IMR-90 (cell line): ENCODE data around the gene HHIPL1. TPM values are rescaled to one million over a fixed set of nuclear protein-coding genes. Genes with fewer than 3 reads are reported as not detected.

Source experiments
- ATAC-seq: fragments of 200-7000 bp; cut with Tn5 transposase; 2 replicates; pipeline ENCODE4 v1.9.1; 2020; ENCODE audit warnings: low read depth, mild to moderate bottlenecking, moderate library complexity
- BruUV-seq: library from RNA; stranded (reverse); fragments of 400-500 nt; replicated peaks from 2 replicates; lab custom pipeline; 2021; lab: Mats Ljungman, UMichigan
- CTCF ChIA-PET: fragments of 300-600 bp; formaldehyde crosslinking; extraction: SDS; loops from one replicate; lab custom pipeline; 2021; ENCODE audit warnings: antibody characterized with exemption; lab: Yijun Ruan, JAX
- POLR2A ChIA-PET: fragments of 300-600 bp; sonication (Branson Sonifier 250); formaldehyde crosslinking; loops from one replicate; lab custom pipeline; 2022; ENCODE audit warnings: antibody characterized with exemption; ENCODE audit not compliant: unreplicated experiment; lab: Charles Lee
- DNase-seq: peaks from one replicate; pipeline ENCODE4 v3.0.0; 2013
- H2AFZ ChIP-seq: replicated peaks from 2 replicates; pipeline ENCODE3; 2013; ENCODE audit warnings: low read length, mild to moderate bottlenecking; ENCODE audit not compliant: poor library complexity
- H2AK5ac ChIP-seq: 2 replicates; pipeline ENCODE4 v1.6.1; 2013; ENCODE audit warnings: low read depth, low read length, inconsistent platforms
- H2AK9ac ChIP-seq: replicated peaks from 2 replicates; pipeline ENCODE3; 2013; ENCODE audit warnings: mild to moderate bottlenecking, low read depth, low read length, moderate library complexity; ENCODE audit not compliant: poor library complexity
- H2BK120ac ChIP-seq: 2 replicates; pipeline ENCODE4 v1.6.1; 2013; ENCODE audit warnings: low read depth, low read length, inconsistent platforms
- H2BK15ac ChIP-seq: 3 replicates; pipeline ENCODE4 v1.6.1; 2013; ENCODE audit warnings: low read depth, low read length, inconsistent platforms
- H2BK20ac ChIP-seq: 2 replicates; pipeline ENCODE4 v1.6.1; 2013; ENCODE audit warnings: low read depth, mild to moderate bottlenecking, inconsistent platforms, low read length, moderate library complexity
- H2BK5ac ChIP-seq: 2 replicates; pipeline ENCODE4 v1.6.1; 2013; ENCODE audit warnings: mild to moderate bottlenecking, low read depth, low read length, inconsistent platforms; ENCODE audit not compliant: poor library complexity, severe bottlenecking
- H3K14ac ChIP-seq: replicated peaks from 2 replicates; pipeline ENCODE4 v1.6.1; 2013; ENCODE audit warnings: low read depth, low read length, inconsistent platforms
- H3K18ac ChIP-seq: 2 replicates; pipeline ENCODE4 v1.6.1; 2013; ENCODE audit warnings: low read depth, low read length, control low read depth
- H3K23ac ChIP-seq: 2 replicates; pipeline ENCODE4 v1.6.1; 2013; ENCODE audit warnings: low read depth, low read length, inconsistent platforms
- H3K27ac ChIP-seq: 2 replicates; pipeline ENCODE4 v1.5.1; 2013; ENCODE audit warnings: mild to moderate bottlenecking, control low read depth, low read length; ENCODE audit not compliant: insufficient read depth
- H3K27me3 ChIP-seq: 2 replicates; pipeline ENCODE4 v1.6.1; 2013; ENCODE audit warnings: low read length; ENCODE audit not compliant: control insufficient read depth, insufficient read depth
- H3K36me3 ChIP-seq: 2 replicates; pipeline ENCODE4 v1.6.1; 2013; ENCODE audit warnings: low read length, mixed read lengths; ENCODE audit not compliant: control insufficient read depth, insufficient read depth
- H3K4ac ChIP-seq: 2 replicates; pipeline ENCODE4 v1.6.1; 2013; ENCODE audit warnings: low read depth, low read length, inconsistent platforms
- H3K4me1 ChIP-seq: 2 replicates; pipeline ENCODE4 v1.6.1; 2013; ENCODE audit warnings: low read length, mixed read lengths; ENCODE audit not compliant: control insufficient read depth, insufficient read depth
- H3K4me2 ChIP-seq: 2 replicates; pipeline ENCODE4 v1.6.1; 2013; ENCODE audit warnings: low read depth, mild to moderate bottlenecking, control low read depth, low read length, moderate library complexity
- H3K4me3 ChIP-seq: 2 replicates; pipeline ENCODE4 v1.5.1; 2013; ENCODE audit warnings: low read depth, mild to moderate bottlenecking, control low read depth, low read length, moderate library complexity; ENCODE audit not compliant: insufficient read depth
- H3K56ac ChIP-seq: 2 replicates; pipeline ENCODE4 v1.6.1; 2013; ENCODE audit warnings: low read length, inconsistent platforms; ENCODE audit not compliant: insufficient read depth; ENCODE audit errors: extremely low read depth
- H3K79me1 ChIP-seq, 2 experiments: 2 replicates each; pipeline ENCODE4 v1.6.1; 2013; ENCODE audit warnings: low read length in 2 of 2, inconsistent platforms in 1 of 2, low read depth in 1 of 2
- H3K9ac ChIP-seq: 2 replicates; pipeline ENCODE4 v1.6.1; 2013; ENCODE audit warnings: low read depth, low read length, control low read depth
- H3K9me1 ChIP-seq: 2 replicates; pipeline ENCODE4 v1.6.1; 2013; ENCODE audit warnings: low read length, inconsistent platforms; ENCODE audit not compliant: insufficient read depth
- H3K9me3 ChIP-seq: 2 replicates; pipeline ENCODE4 v1.6.1; 2013; ENCODE audit warnings: low read length; ENCODE audit not compliant: control insufficient read depth, insufficient read depth
- H4K20me1 ChIP-seq: 2 replicates; pipeline ENCODE4 v1.6.1; 2013; ENCODE audit warnings: low read length, inconsistent platforms; ENCODE audit not compliant: insufficient read depth
- H4K5ac ChIP-seq: 2 replicates; pipeline ENCODE4 v1.6.1; 2013; ENCODE audit warnings: mild to moderate bottlenecking, low read depth, low read length, control low read depth
- H4K8ac ChIP-seq, 2 experiments: 2 replicates each; pipeline ENCODE4 v1.6.1; 2013; ENCODE audit warnings: low read depth in 2 of 2, low read length in 2 of 2, control low read depth in 1 of 2, inconsistent platforms in 1 of 2
- H4K91ac ChIP-seq: 2 replicates; pipeline ENCODE4 v1.6.1; 2013; ENCODE audit warnings: low read depth, low read length, inconsistent platforms; ENCODE audit not compliant: insufficient read depth
- CHD1 ChIP-seq: IDR thresholded peaks from 2 replicates; pipeline ENCODE4 v1.6.1; 2012; ENCODE audit warnings: low read depth, low read length, improper control_type of control experiment
- MAFK ChIP-seq: IDR thresholded peaks from 2 replicates; pipeline ENCODE4 v1.6.1; 2012; ENCODE audit warnings: low read depth, low read length, improper control_type of control experiment
- MXI1 ChIP-seq: IDR thresholded peaks from 2 replicates; pipeline ENCODE4 v1.6.1; 2012; ENCODE audit warnings: low read depth, mild to moderate bottlenecking, low read length, moderate library complexity, borderline replicate concordance
- NFE2L2 ChIP-seq: fragments of 150-350 bp; IDR thresholded peaks from 2 replicates; pipeline ENCODE4 v1.6.1; 2016; ENCODE audit warnings: low read depth, mild to moderate bottlenecking, low read length
- RAD21 ChIP-seq: IDR thresholded peaks from 2 replicates; pipeline ENCODE4 v1.6.1; 2012; ENCODE audit warnings: low read length, improper control_type of control experiment
- WGBS, 2 experiments: methylation state at CpG; one replicate each; pipeline versions ENCODE4 v1.1.5 to v1.1.7; 2013; ENCODE audit warnings: missing lambda C conversion rate in 2 of 2; ENCODE audit not compliant: insufficient read length in 1 of 2; ENCODE audit errors: extremely low coverage in 2 of 2; 5-methylcytosine and 5-hydroxymethylcytosine counted together
- dilution Hi-C: fragments of 300-500 bp; cut with HindIII; formaldehyde crosslinking; loops from one replicate; pipeline ENCODE4 v1.14.3; 2018; ENCODE audit warnings: low sequenced_read_pairs; ENCODE audit not compliant: unreplicated experiment
- in situ Hi-C: fragments of 300-500 bp; cut with MboI; formaldehyde crosslinking; loops from 3 replicates; pipeline ENCODE4 v1.14.3; 2019; ENCODE audit warnings: low sequenced_read_pairs, inconsistent platforms, mixed read lengths
- intact Hi-C: fragments of 100-400 bp; cut with micrococcal nuclease; formaldehyde crosslinking; loops from 2 replicates; pipeline ENCODE4 v1.10.0; 2022
- polyA plus RNA-seq, 3 experiments: library from polyadenylated mRNA; depleted of rRNA; stranded (reverse); fragments of >200 nt; gene quantifications; 2 replicates each; pipeline ENCODE4 v1.2.3, GENCODE V29; 2012; ENCODE audit warnings: low replicate concordance in 1 of 3
- total RNA-seq: library from RNA; depleted of rRNA; stranded (reverse); fragments of >200 nt; gene quantifications from 2 replicates; pipeline ENCODE4 v1.2.3, GENCODE V29; 2012

HHIPL1 gene
- total and polyA plus RNA-seq, 2 of the 4 experiments (the other 2 are of a cell fraction), result 0.65 to 0.72 TPM

DNA sequence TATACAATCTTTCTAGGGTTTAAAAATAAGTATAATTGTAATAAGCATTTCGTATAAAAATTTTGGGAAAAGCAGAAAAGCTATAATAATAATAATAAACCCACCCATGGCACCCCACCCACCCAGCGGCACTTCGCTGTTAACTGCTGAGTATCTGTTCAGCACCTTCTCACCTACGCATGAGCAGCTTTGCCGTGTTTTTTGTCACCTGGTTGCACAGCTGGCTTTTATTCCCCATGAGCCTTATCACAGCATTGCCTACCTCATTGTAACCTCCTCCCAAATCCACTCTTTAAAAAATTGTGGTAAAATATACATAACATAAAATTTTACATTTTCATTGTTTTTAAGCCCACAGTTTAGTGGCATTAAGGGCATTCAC is 73.9 kb downstream of the HHIPL1 start:
- DNase-seq (no peak), ATAC-seq (no peak)
- Histone ChIP-seq H3K4ac (no peak overlapping the region), H3K36me3 (no peaks in the 10 kb centered on the region), H3K23ac (no peak overlapping the region), H2AFZ (no peak overlapping the region), H4K5ac (no peak overlapping the region), H4K8ac (no peak overlapping the region), H3K4me1 (no peaks in the 10 kb centered on the region; the same call in 1 of the 2 replicates), H3K27me3 (peaks cover 28% of the 10 kb centered on the region), H3K9me3 (no peaks in the 10 kb centered on the region), H3K79me1 (no peaks in the 10 kb centered on the region), H3K56ac (no peak overlapping the region), H3K18ac (no peak overlapping the region), H2AK9ac (no peak overlapping the region), H2BK15ac (no peak overlapping the region), H4K91ac (no peak overlapping the region), H3K14ac (no peak overlapping the region), H3K9ac (no peak overlapping the region), H3K4me2 (no peak overlapping the region), H2BK20ac (no peak overlapping the region), H3K9me1 (no peaks in the 10 kb centered on the region), H2BK120ac (no peak overlapping the region), H2BK5ac (no peak overlapping the region), H3K4me3 (no peak overlapping the region), H4K20me1 (no peaks in the 10 kb centered on the region), H3K27ac (no peak overlapping the region), H2AK5ac (no peak overlapping the region)
- WGBS, 2 experiments, result no CpG with 5 or more reads among the region's 5 CpGs
- ChIA-PET POLR2A (no interaction called here), CTCF (no interaction called here)
- in situ Hi-C loops, result no loop called here
- TF ChIP-seq MXI1, result no peak
- TF ChIP-seq RAD21, result no peak
- TF ChIP-seq MAFK, result no peak
- no peak for TF ChIP-seq CHD1
- no peak for TF ChIP-seq NFE2L2
- intact Hi-C loops, result no loop called here
- dilution Hi-C loops, result no loop called here
- no TSS peak for BruUV-seq
